ENCODE results near the gene DDI1. TPM values are rescaled to one million over a fixed set of nuclear protein-coding genes. Genes with fewer than 3 reads are reported as not detected.
A peak's percentile ranks its signal among the peaks of the same experiment; 100 is the strongest.

DDI1 gene
- total RNA-seq, 4 donors from 2014 or later: not detected

- no peak for TF ChIP-seq CTCF (IDR thresholded peaks at IDR 0.05)
- DNase-seq (ENCODE audit: low spot score) (no peak), ATAC-seq (ENCODE audit: low FRiP score) (no peak)
Observed at GRCh38 chr11:104011044-104011443, 25.4 kb upstream of the DDI1 start.

GRCh38 chr11:104015649-104016415 lies 20.6 kb upstream of the DDI1 start:
- no peak for ATAC-seq (ENCODE audit: low FRiP score)
- TF ChIP-seq CTCF (IDR thresholded peaks at IDR 0.05): no peak
- DNase-seq (ENCODE audit: low spot score): no peak

GRCh38 chr11:104024572-104024971 lies 11.9 kb upstream of the DDI1 start:
- ATAC-seq (ENCODE audit: low FRiP score): no peak
- TF ChIP-seq CTCF (IDR thresholded peaks at IDR 0.05): no peak
- no peak for DNase-seq (ENCODE audit: low spot score)

GRCh38 chr11:104028476-104029263 lies 7.8 kb upstream of the DDI1 start:
- ATAC-seq (ENCODE audit: low FRiP score): no peak
- TF ChIP-seq CTCF (IDR thresholded peaks at IDR 0.05): no peak
- DNase-seq (ENCODE audit: low spot score): no peak

GRCh38 chr11:104033134-104033533 lies 3.3 kb upstream of the DDI1 start:
- ATAC-seq (ENCODE audit: low FRiP score): no peak
- no peak for DNase-seq (ENCODE audit: low spot score)
- TF ChIP-seq CTCF (IDR thresholded peaks at IDR 0.05): no peak

DNA sequence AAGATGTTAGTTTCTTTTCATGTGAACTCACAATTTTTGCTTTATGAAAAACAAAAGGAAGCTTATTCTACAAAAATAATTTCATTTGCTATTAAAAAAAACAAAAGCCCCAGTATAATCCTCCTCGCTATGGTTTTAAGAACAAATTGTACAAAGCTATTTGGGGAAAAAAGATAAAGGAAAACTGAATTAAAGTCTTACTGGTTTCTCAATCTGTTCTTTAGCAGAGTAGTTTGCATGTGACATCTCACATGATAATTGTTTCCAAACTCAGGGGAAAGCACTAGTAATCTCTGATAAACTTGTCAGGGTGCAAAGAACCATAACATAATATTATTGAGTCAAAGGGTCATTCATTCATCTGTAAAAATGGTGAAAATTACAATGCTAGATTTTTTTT lies 2.9 kb upstream of the DDI1 start:
- no peak for TF ChIP-seq CTCF (IDR thresholded peaks at IDR 0.05)
- ATAC-seq (ENCODE audit: low FRiP score) (peak; percentile 28), DNase-seq (ENCODE audit: low spot score) (no peak)
